ENCODE results near the gene PHF13. TPM values are rescaled to one million over a fixed set of nuclear protein-coding genes. Genes with fewer than 3 reads are reported as not detected.
A peak's percentile ranks its signal among the peaks of the same experiment; 100 is the strongest.

The PHF13 gene
- total and polyA plus RNA-seq, 9 of the 15 experiments (the other 6 are each of a cell fraction or from before 2014, with no cell fraction given): 1.8 to 36.1 (median 11.7) TPM

DNA sequence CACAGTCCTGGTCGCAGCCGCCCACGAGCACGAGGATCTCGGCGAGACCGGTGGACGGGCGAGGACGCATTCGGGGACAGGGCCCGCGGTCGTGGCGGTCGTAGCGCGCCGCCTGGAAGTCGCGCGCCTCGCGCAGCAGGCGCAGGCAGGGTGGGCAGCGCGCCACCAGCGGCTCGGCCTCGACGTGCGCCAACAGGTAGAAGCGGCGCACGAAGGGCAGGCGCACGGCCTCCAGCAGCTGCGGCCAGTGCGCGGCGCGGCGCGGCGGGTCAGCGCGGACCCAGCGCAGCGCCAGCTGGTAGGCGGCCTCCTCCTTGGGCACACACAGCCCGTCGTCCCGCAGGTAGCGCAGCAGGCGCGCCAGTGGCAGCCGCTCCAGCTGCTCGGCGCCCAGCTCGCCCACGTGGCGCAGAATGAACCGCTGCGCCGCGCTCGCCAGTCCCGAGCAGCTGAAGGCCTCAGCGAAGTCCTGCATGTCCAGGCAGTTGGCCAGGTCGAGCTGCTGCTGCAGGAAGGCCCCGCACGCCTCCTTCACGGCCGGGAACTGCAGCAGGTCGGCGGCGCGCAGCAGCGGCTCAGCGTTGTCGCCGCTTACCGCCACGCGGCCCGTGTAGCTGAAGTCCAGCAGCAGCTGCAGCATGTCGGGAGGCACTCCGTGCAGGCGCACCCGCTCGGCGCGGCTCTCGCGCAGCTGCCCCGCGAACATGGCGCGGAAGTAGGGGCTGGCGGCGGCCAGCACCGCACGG is 11.4 kb upstream of the PHF13 start (continued):
- TF ChIP-seq ZNF347 (CRISPR knock-in tag; IDR thresholded peaks at IDR 0.05; ENCODE audit: low read depth): no peak
- TF ChIP-seq ARNT (IDR thresholded peaks at IDR 0.05): no peak
- no peak for TF ChIP-seq BMI1 (IDR thresholded peaks at IDR 0.05; ENCODE audit: low read length)
- no peak for TF ChIP-seq ATF1 (CRISPR knock-in tag; IDR thresholded peaks at IDR 0.05)
- TF ChIP-seq ATF1 (tag; IDR thresholded peaks at IDR 0.05): no peak
- no peak for TF ChIP-seq CCAR2 (IDR thresholded peaks at IDR 0.05; ENCODE audit: low read depth, low read length)
- no peak for TF ChIP-seq BDP1 (IDR thresholded peaks at IDR 0.05; ENCODE audit: insufficient read depth, insufficient read length)
- TF ChIP-seq IFI16 (CRISPR knock-in tag; IDR thresholded peaks at IDR 0.05): no peak
- TF ChIP-seq ZNF311 (CRISPR knock-in tag; IDR thresholded peaks at IDR 0.05): no peak
- TF ChIP-seq DIDO1 (tag; IDR thresholded peaks at IDR 0.05; ENCODE audit: low read depth): no peak
- TF ChIP-seq, protein P1, sequence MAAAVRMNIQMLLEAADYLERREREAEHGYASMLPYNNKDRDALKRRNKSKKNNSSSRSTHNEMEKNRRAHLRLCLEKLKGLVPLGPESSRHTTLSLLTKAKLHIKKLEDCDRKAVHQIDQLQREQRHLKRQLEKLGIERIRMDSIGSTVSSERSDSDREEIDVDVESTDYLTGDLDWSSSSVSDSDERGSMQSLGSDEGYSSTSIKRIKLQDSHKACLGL (CRISPR knock-in tag; IDR thresholded peaks at IDR 0.05; ENCODE audit: borderline replicate concordance, poor library complexity, severe bottlenecking): no peak
- no peak; a peak in 1 of 4 replicates for TF ChIP-seq MLX (CRISPR knock-in tag; conservative IDR thresholded peaks at IDR 0.05)
- no peak for TF ChIP-seq SOX6 (IDR thresholded peaks at IDR 0.05)
- no peak for TF ChIP-seq ZC3H8 (IDR thresholded peaks at IDR 0.05)
- 0 out of 2 replicates have a peak, but pooled peaks have one; percentile 42 for TF ChIP-seq NR2C2 (CRISPR knock-in tag; IDR thresholded peaks at IDR 0.05)
- no peak for TF ChIP-seq NR2C2 (tag; IDR thresholded peaks at IDR 0.05)
- peak; percentile 17 for TF ChIP-seq CCNT2 (IDR thresholded peaks at IDR 0.05; ENCODE audit: borderline replicate concordance, extremely low read depth, insufficient read length, low read depth, low read length)

All from K562 (cell line).